AML-193 (cell line): ENCODE results near the gene C17orf78.
"Not testable (repeated sequence)": the region's sequence is repeated elsewhere in the genome, so short reads cannot be mapped to it uniquely, and the experiment has no call there.

ENCODE experiments used
- DNase-seq, 2 experiments: peaks; one replicate each; lab custom pipeline; 2025; lab: John Stamatoyannopoulos, UW

C17orf78 gene

DNA sequence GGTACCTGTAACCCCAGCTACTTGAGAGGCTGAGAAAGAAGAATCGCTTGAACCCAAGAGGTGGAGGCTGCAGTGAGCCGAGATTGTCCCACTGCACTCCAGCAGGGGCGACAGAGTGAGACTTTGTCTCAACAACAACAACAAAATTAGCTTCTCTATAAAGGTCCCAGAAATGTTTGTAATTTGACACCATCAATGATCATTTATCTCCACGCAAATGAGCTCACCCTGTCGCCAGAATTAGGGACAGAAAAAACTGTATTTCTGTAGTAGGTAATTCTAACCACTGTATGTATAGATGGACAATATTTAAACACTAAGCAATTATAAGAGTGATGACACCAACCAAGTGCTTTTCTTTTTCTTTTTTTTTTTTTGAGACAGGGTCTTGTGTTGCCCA, 10.7 kb downstream of the C17orf78 start:
- DNase-seq, result no peak

DNA sequence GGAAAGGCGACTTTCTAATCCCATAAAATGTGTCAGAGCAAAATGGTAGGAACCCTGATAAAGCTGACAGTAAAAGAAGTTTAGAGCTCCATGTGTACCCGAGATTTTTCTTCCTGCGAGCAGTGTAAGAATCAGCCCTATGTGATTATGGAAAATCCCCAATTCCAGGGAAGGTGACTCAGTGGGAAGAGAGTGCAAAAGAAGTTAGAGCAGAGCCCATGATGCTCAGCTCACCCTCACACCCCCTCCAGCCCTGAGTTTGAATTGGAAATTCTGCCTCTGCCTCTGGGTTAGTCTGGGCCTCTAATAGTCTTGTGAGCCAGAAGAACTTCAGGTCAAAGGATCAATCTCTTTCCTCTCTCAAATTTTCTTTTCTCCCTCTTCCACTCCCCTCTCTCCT, 12.5 kb downstream of the C17orf78 start:
- DNase-seq, result no peak

DNA sequence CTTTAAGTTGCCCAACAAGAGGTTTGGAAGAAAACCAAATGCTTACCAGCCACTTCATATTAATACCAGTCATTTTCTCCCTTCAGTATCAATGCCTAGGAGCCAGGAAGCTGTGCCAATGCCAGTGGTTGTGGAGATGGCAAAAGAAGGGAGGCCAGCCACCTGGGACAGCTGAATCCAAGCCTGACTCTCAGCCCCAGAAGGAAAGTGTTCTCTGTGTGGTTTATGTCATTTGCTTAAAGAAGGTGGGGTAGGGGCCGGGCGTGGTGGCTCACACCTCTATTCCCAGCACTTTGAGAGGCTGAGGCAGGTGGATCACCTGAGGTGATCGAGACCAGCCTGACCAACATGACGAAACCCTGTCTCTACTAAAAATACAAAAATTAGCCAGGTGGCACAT, 13.4 kb downstream of the C17orf78 start:
- DNase-seq, result no peak

DNA sequence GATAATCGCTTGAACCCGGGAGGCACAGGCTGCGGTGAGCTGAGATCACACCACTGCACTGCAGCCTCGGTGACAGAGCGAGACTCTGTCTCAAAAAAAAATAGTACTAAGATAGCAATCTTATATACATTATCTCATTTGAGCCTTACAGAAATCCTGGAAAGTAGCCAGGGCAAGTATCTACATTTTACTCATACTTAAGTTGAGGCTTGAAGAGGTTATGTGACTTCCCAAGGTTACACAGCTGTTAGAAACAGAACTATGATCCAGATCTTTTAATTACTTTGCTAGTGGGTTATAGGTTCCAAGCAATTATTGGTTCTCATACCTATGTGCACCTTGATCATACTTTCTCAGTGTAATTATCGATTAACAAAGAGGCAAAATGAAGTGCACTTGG, 15.4 kb downstream of the C17orf78 start:
- no peak for DNase-seq

DNA sequence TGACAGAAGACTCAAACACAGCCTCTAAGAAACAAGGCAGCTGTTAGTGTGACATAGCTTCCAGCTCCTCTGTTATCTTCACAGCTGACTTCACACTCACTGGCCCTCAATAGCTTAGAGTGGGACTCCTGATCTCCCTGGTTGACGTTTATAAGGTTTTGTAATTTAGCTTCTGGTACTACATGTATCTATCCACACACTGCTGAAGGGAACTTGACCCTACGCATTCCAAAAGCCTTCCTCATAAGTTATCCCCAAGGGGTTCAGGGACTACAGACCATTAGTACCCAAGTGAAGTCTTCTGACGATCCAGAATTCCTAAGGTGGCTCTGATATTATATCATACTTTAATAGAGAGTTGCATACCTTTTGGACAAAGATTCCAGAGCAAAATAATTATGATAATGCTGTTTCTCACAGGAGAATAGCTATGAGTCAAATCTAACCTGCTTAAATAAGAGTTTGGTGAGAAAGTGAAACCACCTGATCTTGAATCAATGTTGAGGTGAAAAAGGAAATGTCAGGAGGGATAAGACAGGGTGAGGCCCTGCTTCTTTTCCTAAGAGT, 16.3 kb downstream of the C17orf78 start:
- DNase-seq, result no peak

DNA sequence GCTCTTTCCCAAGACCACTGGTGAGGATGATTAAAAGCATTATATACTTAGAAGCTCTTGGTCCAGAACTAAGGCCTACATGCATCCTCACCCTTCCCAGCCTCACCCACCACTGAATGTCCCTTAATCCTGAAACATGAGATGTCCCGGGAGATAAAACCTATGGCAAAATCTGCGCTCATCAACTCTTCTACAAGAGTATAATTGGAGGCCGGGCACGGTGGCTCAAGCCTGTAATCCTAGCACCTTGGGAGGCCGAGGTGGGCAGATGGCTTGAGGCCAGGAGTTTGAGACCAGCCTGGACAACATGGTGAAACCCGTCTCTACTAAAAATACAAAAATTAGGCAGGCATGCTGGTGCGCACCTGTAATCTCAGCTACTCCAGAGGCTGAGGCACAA, 17.6 kb downstream of the C17orf78 start:
- DNase-seq, result no peak

DNA sequence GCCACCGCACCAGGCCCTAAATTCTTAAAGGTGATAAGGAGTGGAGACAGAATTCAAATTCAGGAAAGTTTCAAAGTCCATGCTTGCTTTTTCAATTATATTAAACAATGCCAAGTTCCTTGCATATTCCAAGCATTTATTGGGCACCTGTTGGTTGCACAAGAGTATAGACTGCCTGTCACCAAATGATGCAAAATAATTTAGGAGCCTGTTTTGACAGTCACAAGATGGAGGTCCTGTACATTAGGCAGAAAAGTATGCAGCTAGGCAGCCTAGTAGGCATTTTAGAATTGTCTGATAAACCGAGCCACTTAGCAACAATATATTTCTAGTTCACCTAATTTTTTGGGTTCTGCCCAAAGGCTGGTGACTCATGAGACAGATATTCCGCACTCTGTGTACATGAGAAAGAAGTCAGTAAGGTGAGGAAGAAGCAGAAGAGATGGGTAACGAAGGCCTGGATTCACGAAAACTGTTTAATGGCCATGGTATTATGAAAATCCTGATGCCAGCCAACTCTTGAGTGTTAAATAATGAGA, 23.5 kb downstream of the C17orf78 start:
- no peak for DNase-seq

DNA sequence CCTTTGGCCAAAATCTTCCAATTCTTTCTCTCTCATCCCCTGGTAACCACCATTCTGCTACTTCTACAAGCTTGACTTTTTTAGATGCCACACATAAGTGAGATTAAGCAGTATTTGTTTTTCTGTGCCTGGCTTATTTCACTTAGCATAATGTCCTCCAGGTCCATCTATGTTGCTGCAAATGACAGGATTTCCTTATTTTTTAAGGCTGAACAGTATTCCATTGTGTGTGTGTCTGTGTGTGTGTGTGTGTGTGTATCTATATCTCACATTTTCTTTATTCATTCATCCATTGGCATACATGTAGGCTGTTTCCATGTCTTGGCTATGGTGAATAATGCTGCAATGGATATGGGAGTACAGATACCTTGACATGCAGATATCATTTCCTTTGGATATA, 24.7 kb downstream of the C17orf78 start:
- DNase-seq, result no peak

DNA sequence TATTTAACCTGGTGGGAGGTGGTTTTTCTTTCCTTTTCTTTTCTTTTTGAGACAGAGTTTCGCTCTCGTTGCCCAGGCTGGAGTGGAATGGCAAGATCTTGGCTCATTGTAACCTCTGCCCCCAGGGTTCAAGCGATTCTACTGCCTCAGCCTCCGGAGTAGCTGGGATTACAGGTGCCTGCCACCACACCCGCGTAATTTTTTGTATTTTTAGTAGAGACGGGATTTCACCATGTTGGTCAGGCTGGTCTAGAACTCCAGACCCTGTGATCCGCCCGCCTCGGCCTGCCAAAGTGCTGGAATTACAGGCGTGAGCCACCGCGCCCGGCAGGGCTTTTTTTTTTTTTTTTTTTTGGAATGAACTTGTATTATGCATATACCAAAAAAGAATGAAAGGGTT, 29.7 kb downstream of the C17orf78 start:
- not testable (repeated sequence) for DNase-seq

DNA sequence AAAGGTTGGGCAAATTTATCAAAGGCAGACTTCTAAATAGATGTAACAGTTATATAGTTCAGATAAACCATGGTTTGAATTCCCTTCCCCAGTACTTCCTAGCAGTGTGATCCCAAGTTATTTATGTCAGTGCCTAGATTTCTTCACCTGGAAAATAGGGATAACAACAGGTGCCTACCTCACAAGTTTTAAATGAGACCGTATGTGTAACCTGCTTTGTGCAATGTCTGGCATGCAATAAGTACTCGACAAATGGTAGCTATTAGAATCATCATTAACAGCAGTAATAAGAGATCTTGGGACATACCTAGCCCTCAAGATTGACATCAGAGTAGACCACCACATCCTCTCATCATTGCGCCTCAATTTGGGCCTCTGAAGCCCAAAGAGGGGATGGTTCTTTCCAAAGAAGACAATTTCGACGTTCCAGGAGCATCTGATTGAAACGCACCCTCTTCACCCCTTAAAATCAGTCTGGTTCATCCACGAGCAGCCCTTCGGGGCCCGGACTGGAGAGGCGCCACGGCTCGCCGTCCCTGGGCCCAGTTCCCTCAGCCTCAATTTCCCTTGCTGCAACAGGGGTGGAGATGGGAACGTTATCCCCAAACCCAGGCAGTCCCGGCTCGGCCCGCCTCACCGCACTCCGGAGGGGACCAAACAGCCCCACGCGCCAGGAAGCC, 30.3 kb downstream of the C17orf78 start:
- DNase-seq, result no peak

DNA sequence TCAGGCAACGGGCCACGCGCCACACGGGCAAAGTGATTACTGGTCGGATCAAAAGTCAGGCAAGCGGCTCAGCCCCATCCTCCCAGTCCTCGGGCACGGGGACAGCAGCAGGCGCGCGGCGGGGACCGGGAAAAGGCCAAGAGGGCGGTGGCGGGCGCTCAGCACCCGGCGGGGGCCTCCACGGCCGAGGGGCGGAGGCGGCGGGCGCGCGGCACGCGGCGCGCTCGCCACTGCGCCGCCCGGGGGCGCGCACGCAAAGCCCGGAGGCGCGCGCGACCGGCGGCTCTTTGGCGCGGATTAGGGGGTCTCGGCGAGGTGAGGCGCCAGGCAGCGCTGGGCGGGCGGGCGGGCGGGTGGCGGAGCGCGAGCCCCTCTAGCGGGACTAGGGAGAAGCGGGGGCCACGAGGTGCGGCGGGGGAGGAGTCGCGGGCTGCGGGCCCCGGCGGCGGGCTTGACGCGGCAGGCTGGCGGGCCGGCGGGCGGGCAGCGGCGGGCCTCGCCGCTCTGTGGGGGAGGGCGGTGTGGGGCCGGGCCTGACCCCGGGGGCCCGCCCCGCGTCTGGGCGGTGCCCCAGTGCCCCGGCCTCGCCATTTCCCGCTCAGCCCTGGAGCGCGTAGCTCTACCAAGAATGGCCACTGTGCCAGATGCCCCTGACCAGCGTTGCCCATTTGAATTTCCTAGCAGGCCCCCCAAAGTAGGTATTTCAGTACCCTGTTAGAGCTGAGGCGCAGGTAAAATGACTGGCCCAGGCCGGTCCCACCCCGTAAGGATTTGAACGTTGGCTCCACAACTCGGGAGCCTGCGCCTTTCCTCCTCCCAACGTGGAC, 31.1 kb downstream of the C17orf78 start, which contains the start of the genes ACACA and TADA2A:
Gene ACACA, minus strand, starts transcription at position 202 of the 827 bp plus-strand sequence. CDS start 537 bp downstream, outside the sequence.
Gene TADA2A, plus strand, starts transcription at position 252 of the 827 bp plus-strand sequence. CDS start 4,480 bp downstream, outside the sequence.
- DNase-seq, result peak; percentile 81 to 88

DNA sequence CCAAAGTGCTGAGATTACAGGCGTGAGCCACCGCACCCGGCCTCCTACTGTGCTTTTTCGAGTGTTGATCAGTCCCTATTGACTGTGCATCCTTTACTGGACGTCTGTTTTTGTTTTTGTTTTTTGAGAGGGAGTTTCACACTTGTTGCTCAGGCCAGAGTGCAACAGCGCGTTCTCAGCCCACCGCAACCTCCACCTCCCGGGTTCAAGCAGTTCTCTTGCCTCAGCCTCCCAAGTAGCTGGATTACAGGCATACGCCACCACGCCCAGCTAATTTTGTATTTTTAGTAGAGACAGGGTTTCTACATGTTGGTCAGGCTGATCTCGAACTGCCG, 32.3 kb downstream of the C17orf78 start:
- DNase-seq, result not testable (repeated sequence)

DNA sequence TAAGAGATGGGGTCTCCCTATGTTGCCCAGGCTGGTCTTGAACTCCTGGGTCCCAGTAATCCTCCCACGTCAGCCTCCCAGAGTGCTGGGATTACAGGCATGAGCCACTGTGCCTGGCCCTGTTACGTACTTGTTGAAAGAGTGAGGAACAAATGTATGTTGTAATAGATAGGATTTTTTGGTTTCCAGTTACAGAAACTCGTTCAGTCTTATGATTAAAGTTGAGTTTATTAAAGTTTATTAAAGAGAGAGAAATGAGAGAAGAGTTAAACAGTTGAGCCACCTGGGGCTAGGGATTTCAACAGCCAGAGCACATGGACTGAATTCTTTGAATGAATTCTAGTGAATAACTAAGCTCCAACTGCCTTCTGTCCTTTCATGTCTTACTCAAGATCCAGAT, 34.6 kb downstream of the C17orf78 start:
- DNase-seq, result no peak

DNA sequence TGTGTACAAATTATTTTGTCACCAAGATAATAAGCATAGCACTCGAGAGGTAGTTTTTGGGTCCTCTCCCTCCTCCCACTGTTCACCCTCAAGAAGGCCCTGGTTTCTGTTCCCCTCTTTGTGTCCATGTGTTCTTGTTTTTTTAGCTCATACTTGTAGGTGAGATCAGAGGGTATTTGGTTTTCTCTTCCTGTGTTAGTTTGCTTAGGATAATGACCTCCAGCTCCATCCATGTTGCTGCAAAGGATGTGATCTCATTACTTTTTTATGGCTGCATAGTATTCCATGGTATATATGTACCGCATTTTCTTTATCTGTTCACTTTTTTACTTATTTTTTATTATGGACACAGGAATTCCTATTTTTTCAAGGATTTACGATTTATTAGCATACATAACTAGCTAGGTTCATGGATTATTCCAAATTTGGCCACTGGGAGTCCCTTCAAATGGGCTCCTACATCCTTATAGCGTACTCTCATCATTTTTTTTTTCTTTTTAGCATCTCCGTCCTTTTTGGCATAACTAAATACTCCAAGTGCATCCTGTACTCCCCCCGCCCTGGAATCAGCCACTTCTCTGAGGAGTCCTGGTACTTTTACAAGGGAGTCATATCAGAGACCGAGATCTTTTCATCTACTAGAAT, 38.2 kb downstream of the C17orf78 start:
- DNase-seq, result no peak

DNA sequence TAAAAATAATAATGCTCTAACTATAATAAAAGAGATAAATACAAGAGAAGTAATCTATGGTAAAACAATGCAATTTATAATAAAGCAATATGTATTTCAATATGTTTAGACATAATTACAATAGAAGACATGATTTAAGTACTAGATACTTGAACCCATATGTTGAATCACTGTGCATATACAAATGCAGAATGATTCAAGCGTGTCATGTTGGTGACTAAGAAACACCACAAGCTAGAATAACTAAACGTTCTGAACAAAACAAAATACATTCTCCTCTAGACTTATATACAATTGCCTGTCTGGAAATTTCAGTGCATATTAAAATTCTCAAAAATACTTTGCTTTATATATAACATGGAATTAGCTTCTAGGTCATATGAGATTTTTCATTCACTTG, 42.1 kb downstream of the C17orf78 start:
- DNase-seq, result no peak

DNA sequence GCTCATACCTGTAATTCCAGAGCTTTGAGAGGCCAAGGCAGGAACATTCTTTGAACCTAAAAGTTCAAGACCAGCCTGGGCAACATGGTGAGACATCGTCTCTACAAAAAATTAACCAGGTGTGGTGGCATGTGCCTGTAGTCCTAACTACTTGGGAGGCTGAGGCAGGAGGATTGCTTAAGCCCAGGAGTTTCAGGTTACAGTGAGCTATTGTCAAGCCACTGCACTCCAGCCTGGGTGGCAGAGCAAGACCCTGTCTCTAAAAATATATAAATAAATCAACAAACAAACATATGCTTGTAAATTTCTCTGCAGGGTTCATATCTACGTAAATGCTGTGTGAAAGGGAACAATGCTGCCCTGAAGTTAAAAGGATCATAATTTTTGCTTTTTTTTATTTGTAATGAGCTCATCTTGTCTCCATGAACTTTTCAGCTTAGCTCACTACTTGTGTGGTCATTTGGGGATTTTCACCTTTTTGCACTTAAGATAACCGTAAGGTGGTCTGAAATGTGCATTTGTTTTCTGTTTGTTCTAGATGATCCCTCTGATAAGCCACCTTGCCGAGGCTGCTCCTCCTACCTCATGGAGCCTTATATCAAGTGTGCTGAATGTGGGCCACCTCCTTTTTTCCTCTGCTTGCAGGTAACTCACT, 47.3 kb downstream of the C17orf78 start:
- no peak for DNase-seq

DNA sequence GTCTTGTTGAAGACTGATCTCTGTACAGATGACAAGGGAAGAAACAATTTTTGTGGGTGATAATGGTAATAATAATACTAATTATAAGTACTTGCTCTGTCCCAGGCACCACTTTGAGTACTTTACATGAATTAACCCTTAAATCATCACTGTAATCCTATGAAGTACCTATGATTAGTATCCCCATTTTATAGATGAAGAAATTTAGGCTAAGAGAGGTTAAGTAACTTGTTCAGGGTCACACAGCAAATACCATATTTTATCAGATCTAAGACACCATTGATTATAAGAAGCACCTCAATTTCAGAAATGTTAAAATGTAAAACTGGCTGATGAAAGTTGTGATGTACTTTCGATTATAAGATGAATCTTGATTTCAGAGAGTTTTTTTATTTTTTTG, 49.5 kb downstream of the C17orf78 start:
- no peak for DNase-seq

DNA sequence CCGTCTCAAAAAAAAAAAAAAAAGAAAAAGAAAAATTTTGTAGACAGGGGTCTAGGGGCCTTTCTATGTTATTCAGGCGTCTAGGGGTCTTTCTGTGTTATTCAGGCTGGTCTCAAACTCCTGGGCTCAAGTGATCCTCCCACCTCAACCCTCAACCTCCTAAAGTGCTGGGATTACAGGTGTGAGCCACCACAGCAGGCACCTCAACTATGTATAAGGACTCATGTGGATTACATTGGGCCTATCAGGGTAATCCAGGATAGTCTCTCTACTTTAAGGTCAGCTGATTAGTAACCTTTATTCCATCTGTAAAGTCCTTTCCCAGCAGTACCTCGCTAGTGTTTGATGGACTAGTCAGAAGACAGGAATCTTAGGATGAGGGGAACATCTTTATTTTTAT, 53.3 kb downstream of the C17orf78 start:
- no peak for DNase-seq

DNA sequence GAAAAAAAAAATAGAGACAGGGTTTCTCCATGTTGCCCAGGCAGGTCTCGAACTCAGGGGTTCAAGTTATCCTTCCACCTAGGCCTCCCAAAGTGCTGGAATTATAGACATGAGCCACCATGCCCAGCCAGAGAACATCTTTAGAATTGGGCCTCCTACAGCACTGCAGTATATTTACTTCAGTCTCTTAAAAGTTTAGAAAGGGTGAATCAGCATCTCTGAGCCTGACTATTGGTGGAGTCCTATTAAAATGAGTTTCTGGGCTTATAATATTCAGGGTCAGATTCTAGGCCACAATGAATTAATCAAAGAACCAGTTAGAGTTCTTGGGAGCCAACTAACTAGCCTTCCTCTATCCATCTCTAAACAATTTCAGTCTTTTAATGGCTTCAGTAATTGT, 53.7 kb downstream of the C17orf78 start:
- no peak for DNase-seq

DNA sequence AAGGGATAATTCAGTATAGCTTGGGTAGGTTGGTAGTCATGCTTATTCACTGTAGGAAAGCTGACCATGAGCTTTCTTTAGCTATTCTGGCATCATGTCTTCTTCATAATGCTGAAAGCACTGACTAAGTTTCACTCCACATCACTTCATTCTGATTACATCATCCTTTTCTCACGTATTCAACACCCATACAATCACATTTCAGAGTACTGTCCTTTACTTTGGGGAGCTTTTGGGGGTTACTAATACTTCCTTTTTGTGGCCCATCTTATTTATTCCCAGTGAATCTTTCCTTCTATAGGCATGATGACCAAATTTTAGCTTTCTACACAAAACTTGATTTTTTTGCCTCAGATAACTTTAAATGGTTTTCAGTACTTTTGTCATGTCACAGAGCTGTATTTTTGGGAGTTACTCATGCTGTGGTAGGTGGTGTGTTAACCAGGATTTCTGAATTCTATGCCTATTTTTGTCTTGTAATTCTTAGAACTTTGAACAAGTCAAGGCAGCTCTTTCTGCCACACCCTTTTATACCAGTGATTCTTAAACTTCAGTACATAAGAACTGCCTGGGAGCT, 54.4 kb downstream of the C17orf78 start:
- DNase-seq, result no peak

DNA sequence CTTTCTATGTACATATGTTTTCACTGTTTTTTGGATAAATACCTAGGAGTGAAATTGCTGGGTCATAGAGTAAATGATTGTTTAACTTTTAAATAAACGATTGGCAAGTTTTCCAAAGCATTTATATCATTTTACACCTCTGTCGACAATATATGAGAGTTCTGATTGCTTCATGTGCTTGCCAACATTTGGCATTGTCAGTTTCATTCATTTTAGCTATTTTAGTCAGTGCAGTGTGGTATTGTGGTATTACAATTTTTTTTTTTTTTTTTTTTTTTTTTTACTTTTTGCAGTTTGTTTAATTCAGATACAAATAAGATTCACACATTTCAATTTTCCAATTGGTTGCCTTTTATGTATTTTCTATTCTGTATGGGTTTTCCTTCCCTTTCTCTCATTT, 56.9 kb downstream of the C17orf78 start:
- DNase-seq, result no peak
